Neural cell (in vitro differentiated cells): ENCODE results near the gene MOG.

ENCODE experiments used
- EZH2 ChIP-seq: fragments of 200-600, 300-800 bp; shearing (Covaris generic), sonication (generic); IDR thresholded peaks from 2 replicates; pipeline ENCODE4 v1.6.1; 2014; ENCODE audit warnings: antibody characterized with exemption, low read length, borderline replicate concordance, mild to moderate bottlenecking; ENCODE audit not compliant: insufficient read depth, poor library complexity, severe bottlenecking
- POLR2AphosphoS5 ChIP-seq: IDR thresholded peaks from 2 replicates; pipeline ENCODE4 v1.6.1; 2012
- RAD21 ChIP-seq: fragments of 450-650 bp; conservative IDR thresholded peaks from 2 replicates; pipeline ENCODE4 v1.6.1; 2014; ENCODE audit warnings: antibody characterized with exemption, mild to moderate bottlenecking, moderate library complexity
- REST ChIP-seq: IDR thresholded peaks from 2 replicates; pipeline ENCODE4 v1.6.1; 2012; ENCODE audit warnings: borderline replicate concordance
- SMC3 ChIP-seq: fragments of 450-650 bp; conservative IDR thresholded peaks from 2 replicates; pipeline ENCODE4 v1.6.1; 2014; ENCODE audit warnings: antibody characterized with exemption, mild to moderate bottlenecking, moderate library complexity; ENCODE audit not compliant: poor library complexity
- TAF1 ChIP-seq: IDR thresholded peaks from 2 replicates; pipeline ENCODE4 v1.6.1; 2012; ENCODE audit warnings: low read depth
- TF ChIP-seq, protein P1 (sequence below): fragments of 450-650 bp; IDR thresholded peaks from 2 replicates; pipeline ENCODE4 v1.5.1; 2014; ENCODE audit warnings: antibody characterized with exemption, mild to moderate bottlenecking, moderate library complexity; ENCODE audit not compliant: poor library complexity, severe bottlenecking

DNA sequence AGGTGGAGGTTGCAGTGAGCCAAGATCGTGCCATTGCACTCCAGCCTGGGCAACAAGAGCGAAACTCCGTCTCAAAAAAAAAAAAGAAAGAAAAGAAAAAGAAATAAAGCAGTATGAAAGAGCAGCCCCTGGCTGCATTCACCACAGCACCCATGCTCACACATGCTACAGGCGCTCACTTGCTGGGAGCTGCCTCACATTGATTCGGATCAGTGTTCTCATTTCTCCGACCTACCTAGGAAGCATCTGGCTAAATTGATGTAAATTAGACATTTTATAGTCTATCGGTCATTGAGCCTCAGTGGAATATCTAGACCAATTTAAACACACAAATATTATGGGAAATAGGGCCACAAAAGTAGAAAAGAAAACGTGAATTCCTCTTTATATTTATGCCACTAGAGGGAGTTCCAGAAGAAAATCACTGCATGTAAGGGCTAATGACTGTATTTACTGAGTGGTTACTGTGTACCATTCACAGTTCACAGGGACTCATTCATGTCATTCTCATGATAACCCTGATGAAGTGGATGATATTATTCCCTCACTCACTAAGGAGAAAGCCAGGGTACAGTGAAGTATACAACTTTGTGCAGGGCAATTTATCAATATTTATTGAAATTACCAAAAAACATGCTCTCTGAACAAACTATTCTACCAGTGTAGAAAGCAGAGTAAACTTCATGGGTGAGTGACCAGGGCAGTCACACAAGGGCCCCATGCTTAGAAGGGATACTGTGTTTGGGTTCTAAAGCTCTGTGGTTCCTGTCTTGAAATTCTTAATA, 5.3 kb upstream of the MOG start:
- TF ChIP-seq, protein P1, sequence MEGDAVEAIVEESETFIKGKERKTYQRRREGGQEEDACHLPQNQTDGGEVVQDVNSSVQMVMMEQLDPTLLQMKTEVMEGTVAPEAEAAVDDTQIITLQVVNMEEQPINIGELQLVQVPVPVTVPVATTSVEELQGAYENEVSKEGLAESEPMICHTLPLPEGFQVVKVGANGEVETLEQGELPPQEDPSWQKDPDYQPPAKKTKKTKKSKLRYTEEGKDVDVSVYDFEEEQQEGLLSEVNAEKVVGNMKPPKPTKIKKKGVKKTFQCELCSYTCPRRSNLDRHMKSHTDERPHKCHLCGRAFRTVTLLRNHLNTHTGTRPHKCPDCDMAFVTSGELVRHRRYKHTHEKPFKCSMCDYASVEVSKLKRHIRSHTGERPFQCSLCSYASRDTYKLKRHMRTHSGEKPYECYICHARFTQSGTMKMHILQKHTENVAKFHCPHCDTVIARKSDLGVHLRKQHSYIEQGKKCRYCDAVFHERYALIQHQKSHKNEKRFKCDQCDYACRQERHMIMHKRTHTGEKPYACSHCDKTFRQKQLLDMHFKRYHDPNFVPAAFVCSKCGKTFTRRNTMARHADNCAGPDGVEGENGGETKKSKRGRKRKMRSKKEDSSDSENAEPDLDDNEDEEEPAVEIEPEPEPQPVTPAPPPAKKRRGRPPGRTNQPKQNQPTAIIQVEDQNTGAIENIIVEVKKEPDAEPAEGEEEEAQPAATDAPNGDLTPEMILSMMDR = peak; percentile 66
- TF ChIP-seq REST (no peak), SMC3 (peak; percentile 34), TAF1 (no peak), POLR2AphosphoS5 (no peak), EZH2 (no peak), RAD21 (no peak)
